ENCODE results near the gene CLECL1. TPM values are rescaled to one million over a fixed set of nuclear protein-coding genes. Genes with fewer than 3 reads are reported as not detected.

CLECL1 gene
- total and polyA plus RNA-seq, 2 of the 8 experiments (the other 6 are each of a cell fraction or from before 2014, with no cell fraction given): not detected

- Histone ChIP-seq H2BK120ac (replicated peaks; ENCODE audit: low read depth, low read length) (no peak overlapping the region), H4K5ac (ENCODE audit: insufficient read length, low read depth, low read length) (no peak overlapping the region)
- no peak for FAIRE-seq
These were observed 40.0 kb downstream of the CLECL1 start for GRCh38 chr12:9692909-9693308.

More at GRCh38 chr12:9692909-9693308, 40.0 kb downstream of the CLECL1 start:
- no peak overlapping the region for H3K27ac ChIP-seq (ENCODE audit: low read depth, low read length)
- H3K56ac ChIP-seq (replicated peaks; ENCODE audit: insufficient read length, low read depth, low read length): no peak overlapping the region
- CTCF ChIA-PET (ENCODE audit: partially characterized antibody): interaction anchor here (1.3 kb wide), 1 partner anchor 15 kb away, joined by 4 read pairs; no protein-coding TSS in a partner anchor
- no peaks in the 10 kb centered on the region for H3K79me1 ChIP-seq (ENCODE audit: low read depth, low read length)
- no peak overlapping the region for H2AFZ ChIP-seq (ENCODE audit: low read length)
- H4K8ac ChIP-seq (ENCODE audit: extremely low read depth, insufficient read depth, low read length): no peak overlapping the region
- WGBS, 2 experiments (ENCODE audit: extremely low coverage in 1 of 2, insufficient coverage in 1 of 2, insufficient read length in 1 of 2, insufficient replicate concordance in 2 of 2, low coverage in 1 of 2, low lambda C conversion rate in 2 of 2, missing lambda C conversion rate in 1 of 2): 84% methylated on average over 1 of the region's 1 CpG; no CpG with 5 or more reads in 1 of the 2 experiments
- H3K36me3 ChIP-seq (ENCODE audit: control insufficient read depth in 2 of 4, insufficient read depth in 4 of 4, low read length in 3 of 4): peaks cover 0 to 28% (median 12%) of the 10 kb centered on the region in 4 experiments; a peak in 6 of 8 replicates
- H3K23me2 ChIP-seq (ENCODE audit: low read depth, low read length): no peaks in the 10 kb centered on the region
- H3K27me3 ChIP-seq (replicated peaks in 1 of 4; ENCODE audit: control insufficient read depth in 3 of 4, extremely low read depth in 1 of 4, insufficient read depth in 3 of 4, low read length in 3 of 4): no peaks in the 10 kb centered on the region
- no peak overlapping the region for H3K4me2 ChIP-seq (ENCODE audit: insufficient read depth in 1 of 2, low read depth in 2 of 2, low read length in 2 of 2)
- no peak overlapping the region for H2BK5ac ChIP-seq (ENCODE audit: low read depth, low read length)
- H3K14ac ChIP-seq (ENCODE audit: insufficient read length): no peak overlapping the region
- no peak overlapping the region for H3K23ac ChIP-seq (ENCODE audit: insufficient read length)
- POLR2A ChIA-PET (ENCODE audit: partially characterized antibody): no interaction called here
- no peak overlapping the region for H2BK20ac ChIP-seq (ENCODE audit: low read length)
- no peak overlapping the region for H4K91ac ChIP-seq (replicated peaks; ENCODE audit: insufficient read length, low read length)
- TF ChIP-seq RXRA (IDR thresholded peaks at IDR 0.05; ENCODE audit: insufficient read depth, low read depth, low read length): no peak
- no peak for TF ChIP-seq CHD2 (IDR thresholded peaks at IDR 0.05; ENCODE audit: low read length)
- TF ChIP-seq RBBP5 (IDR thresholded peaks at IDR 0.05; ENCODE audit: borderline replicate concordance, low read depth, low read length): no peak
- TF ChIP-seq RAD21 (IDR thresholded peaks at IDR 0.05 in 1 of 2, conservative IDR thresholded peaks at IDR 0.05 in 1 of 2; ENCODE audit: low read depth in 2 of 2, low read length in 2 of 2): no peak
- no peak for TF ChIP-seq RNF2 (IDR thresholded peaks at IDR 0.05; ENCODE audit: borderline replicate concordance, low read depth, low read length, missing control alignments, poor library complexity, severe bottlenecking)
- TF ChIP-seq KDM5A (IDR thresholded peaks at IDR 0.05; ENCODE audit: low read length): no peak
- TF ChIP-seq TCF12 (IDR thresholded peaks at IDR 0.05; ENCODE audit: low read depth, low read length): no peak
- no peak for TF ChIP-seq CEBPB (IDR thresholded peaks at IDR 0.05; ENCODE audit: low read depth, low read length)
- no peak overlapping the region for H3K4ac ChIP-seq (replicated peaks; ENCODE audit: insufficient read length, low read depth, low read length)
- no peak overlapping the region for H2BK12ac ChIP-seq (ENCODE audit: low read depth, low read length)
- no peaks in the 10 kb centered on the region for H3K79me2 ChIP-seq (ENCODE audit: control insufficient read depth in 1 of 2, insufficient read depth in 2 of 2, low read length in 2 of 2)
- H3K18ac ChIP-seq (ENCODE audit: extremely low read depth, low read length): no peak overlapping the region
- no peak overlapping the region for H3K9ac ChIP-seq (replicated peaks in 1 of 4; ENCODE audit: extremely low read depth in 1 of 4, low read depth in 3 of 4, low read length in 3 of 4)
- no peak overlapping the region for H3K4me3 ChIP-seq (ENCODE audit: extremely low read depth in 1 of 4, insufficient read depth in 2 of 4, low read depth in 3 of 4, low read length in 4 of 4)
- no peaks in the 10 kb centered on the region for H4K20me1 ChIP-seq (replicated peaks in 1 of 2; ENCODE audit: control insufficient read depth in 1 of 2, insufficient read depth in 2 of 2, low read length in 2 of 2)
- no peak overlapping the region for H2BK15ac ChIP-seq (ENCODE audit: low read length)
- 0 out of 4 replicates have a peak, but pooled peaks cover 6 to 10% of the 10 kb centered on the region in 2 experiments for H3K9me3 ChIP-seq (ENCODE audit: insufficient read depth in 2 of 2, low read depth in 1 of 2, low read length in 1 of 2)
- DNase-seq (ENCODE audit: low read depth in 1 of 2, low spot score in 2 of 2): no peak
- H2AK5ac ChIP-seq (ENCODE audit: low read depth, low read length): no peak overlapping the region
- H3K4me1 ChIP-seq (replicated peaks in 1 of 4; ENCODE audit: control insufficient read depth in 3 of 4, insufficient read depth in 4 of 4, low read length in 3 of 4): no peaks in the 10 kb centered on the region
